C4-2B (cell line): Measurements from ENCODE around the gene SOX9.

Experiments used
- ZFX ChIP-seq: fragments of 450-650 bp; IDR thresholded peaks from 2 replicates; pipeline ENCODE4 v1.6.1; 2017
- TF ChIP-seq, protein P1 (sequence below): fragments of 450-650 bp; conservative IDR thresholded peaks from 2 replicates; pipeline ENCODE4 v1.5.1; 2017; ENCODE audit warnings: mild to moderate bottlenecking

DNA sequence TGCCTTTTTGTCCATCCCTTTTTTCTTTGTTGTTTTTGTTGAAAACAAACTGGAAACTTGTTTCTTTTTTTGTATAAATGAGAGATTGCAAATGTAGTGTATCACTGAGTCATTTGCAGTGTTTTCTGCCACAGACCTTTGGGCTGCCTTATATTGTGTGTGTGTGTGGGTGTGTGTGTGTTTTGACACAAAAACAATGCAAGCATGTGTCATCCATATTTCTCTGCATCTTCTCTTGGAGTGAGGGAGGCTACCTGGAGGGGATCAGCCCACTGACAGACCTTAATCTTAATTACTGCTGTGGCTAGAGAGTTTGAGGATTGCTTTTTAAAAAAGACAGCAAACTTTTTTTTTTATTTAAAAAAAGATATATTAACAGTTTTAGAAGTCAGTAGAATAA, 4.9 kb downstream of the SOX9 start:
- TF ChIP-seq, protein P1, sequence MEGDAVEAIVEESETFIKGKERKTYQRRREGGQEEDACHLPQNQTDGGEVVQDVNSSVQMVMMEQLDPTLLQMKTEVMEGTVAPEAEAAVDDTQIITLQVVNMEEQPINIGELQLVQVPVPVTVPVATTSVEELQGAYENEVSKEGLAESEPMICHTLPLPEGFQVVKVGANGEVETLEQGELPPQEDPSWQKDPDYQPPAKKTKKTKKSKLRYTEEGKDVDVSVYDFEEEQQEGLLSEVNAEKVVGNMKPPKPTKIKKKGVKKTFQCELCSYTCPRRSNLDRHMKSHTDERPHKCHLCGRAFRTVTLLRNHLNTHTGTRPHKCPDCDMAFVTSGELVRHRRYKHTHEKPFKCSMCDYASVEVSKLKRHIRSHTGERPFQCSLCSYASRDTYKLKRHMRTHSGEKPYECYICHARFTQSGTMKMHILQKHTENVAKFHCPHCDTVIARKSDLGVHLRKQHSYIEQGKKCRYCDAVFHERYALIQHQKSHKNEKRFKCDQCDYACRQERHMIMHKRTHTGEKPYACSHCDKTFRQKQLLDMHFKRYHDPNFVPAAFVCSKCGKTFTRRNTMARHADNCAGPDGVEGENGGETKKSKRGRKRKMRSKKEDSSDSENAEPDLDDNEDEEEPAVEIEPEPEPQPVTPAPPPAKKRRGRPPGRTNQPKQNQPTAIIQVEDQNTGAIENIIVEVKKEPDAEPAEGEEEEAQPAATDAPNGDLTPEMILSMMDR: no peak
- no peak for TF ChIP-seq ZFX
